GM19025 (cell line): ENCODE data around the gene SYNJ1.
"Not testable (repeated sequence)": the region's sequence is repeated elsewhere in the genome, so short reads cannot be mapped to it uniquely, and the experiment has no call there.

Experiments used
- ATAC-seq: cut with Tn5 transposase; IDR thresholded peaks from one replicate; pipeline ENCODE4 v1.9.1; 2021; ENCODE audit warnings: mild to moderate bottlenecking, low read depth, moderate library complexity; ENCODE audit not compliant: unreplicated experiment

Gene SYNJ1

GRCh38 chr21:32695482-32695881 is 32.3 kb downstream of the SYNJ1 start:
- not testable (repeated sequence) for ATAC-seq

- no peak for ATAC-seq
Observed at GRCh38 chr21:32693581-32693980, 34.2 kb downstream of the SYNJ1 start.

DNA sequence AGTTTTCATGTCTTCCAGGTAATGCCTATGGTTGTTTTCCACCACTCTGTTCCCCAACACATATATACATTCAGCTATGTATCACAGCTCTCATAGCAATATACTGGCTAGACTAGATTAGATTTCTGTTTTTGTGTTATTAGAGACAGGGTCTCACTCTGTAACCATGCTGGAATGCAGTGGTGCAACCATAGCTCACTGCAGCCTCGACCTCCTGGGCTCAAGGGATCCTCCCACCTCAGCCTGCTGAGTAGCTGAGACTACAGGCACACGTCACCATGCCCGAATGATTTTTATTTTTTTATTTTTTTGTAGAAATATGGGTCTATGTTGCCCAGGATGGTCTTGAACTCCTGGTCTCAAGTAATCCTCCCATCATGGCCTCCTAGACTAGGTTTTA is 37.7 kb downstream of the SYNJ1 start:
- no peak for ATAC-seq

GRCh38 chr21:32687643-32688345 is 40.0 kb downstream of the SYNJ1 start:
- ATAC-seq = no peak

DNA sequence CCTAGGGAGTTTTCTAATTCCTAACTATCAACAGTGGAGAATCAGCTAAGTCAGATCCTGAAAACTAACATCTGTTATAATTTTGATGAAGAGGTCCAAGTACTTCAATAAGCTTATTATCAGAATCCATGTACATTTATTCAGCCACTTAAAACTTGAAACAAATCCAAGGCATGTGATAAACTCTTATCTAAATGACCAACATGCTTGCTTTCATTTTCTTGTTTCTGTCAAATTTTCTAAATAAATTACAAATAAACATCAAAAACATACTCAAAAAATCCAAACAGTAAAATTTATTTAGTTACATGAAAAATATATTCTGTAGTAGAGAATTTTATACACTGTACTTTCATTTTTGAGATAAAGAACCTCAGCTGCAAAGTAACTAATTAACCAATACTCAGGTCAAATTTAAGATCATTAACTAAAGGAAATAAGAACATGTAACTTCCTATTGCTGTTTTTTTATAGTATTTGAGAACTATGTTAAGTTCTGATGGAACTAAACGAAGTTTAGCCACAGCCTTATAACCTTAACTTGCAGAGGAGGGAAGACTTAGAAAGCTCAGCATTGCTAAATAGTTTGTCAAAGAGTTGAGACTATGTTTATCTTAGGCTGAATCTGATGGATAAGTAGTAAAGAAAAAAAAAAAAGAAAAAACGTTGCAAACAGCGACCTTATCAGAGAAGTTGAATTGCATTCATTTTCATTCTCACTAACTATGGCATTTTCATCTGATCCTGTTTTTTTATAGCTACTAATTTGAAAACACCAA is 44.9 kb downstream of the SYNJ1 start:
- ATAC-seq = no peak

DNA sequence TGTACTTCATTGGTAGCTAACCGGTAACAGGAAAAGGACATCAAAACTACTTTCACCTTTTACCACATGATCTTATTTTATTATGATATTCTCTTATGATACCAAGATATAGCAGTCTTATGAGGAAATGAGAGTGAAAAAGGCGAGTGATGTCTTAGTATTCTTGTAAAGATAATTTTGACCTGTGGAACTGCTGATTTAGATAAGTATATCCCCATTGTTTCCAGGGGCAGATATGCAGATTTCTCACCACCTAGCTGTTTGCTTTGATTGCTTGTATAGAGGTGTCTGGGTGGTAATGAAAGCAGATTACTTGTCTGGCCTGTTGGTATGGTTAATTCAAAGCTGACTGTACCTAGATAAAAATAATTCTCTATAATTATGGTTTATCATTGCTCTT is 53.1 kb downstream of the SYNJ1 start:
- ATAC-seq = no peak

- no peak for ATAC-seq
Observed at GRCh38 chr21:32674038-32674437, 53.8 kb downstream of the SYNJ1 start.

DNA sequence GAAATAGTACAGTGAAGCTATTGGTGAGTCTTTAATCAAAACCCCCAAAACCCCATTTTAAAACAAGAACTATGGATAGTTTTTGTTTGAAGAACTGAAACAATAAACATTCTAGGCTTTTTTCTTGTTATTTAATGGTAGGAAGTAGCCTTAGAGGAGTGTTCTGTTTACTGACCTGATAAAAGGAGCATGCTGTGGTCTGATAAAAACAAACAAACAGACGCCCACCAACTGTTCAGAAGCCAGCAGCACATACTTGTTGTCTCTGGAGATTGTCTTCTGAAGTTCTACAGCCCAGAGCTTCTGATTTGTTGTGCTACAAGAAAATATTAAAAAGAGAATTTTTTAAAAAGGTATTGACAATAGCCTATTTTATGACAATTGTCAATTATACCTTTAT is 61.6 kb downstream of the SYNJ1 start:
- no peak for ATAC-seq

GRCh38 chr21:32664095-32664494 is 63.7 kb downstream of the SYNJ1 start:
- ATAC-seq = not testable (repeated sequence)

DNA sequence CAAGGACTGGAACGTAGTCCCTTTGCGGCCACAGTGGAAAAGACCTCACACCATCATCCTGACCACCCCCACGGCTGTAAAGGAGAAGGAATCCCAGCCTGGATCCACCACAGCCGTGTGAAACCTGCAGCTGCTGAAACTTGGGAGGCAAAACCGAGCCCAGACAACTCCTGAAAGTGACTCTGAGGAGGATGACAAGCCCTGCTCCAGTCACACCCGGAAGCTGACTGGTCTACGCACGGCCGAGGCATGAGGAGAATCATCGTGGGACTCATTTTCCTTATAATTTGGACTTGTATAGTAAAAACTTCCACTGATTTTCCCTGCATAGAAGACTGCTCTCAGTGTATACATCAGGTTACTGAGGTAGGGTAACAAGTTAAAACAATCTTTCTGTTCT is 65.8 kb downstream of the SYNJ1 start:
- ATAC-seq = not testable (repeated sequence)

- not testable (repeated sequence) for ATAC-seq
Observed at GRCh38 chr21:32661026-32661782, 66.6 kb downstream of the SYNJ1 start.

- no peak for ATAC-seq
Observed at GRCh38 chr21:32658524-32658923, 69.3 kb downstream of the SYNJ1 start.

DNA sequence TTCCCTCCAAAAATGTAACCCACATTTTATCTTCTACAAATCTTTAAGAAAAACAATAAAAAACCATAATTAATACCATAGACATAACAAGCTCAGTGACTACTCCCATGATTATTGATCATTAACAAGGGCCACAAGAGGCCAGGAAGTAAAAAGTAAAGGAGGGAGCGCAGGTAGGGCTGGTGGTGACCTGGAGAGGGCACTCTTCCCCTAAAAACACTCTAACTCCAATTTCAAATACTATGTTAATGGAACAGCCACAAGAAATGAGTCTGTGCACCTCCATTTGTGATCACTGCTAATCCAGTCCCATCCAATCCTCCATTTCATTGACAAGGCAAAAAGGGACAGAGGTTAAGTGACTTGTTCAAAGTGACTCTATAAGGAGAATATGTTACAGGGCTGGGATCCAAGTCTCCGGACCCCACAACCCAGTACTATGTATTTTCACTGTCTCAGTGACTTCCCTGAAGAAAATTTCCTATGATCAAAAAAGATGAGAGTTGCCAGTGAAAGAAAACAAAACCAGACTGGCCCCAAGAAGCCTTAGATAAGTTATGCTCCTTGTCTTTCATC is 74.4 kb downstream of the SYNJ1 start:
- no peak for ATAC-seq

GRCh38 chr21:32648165-32648564 is 79.6 kb downstream of the SYNJ1 start:
- no peak for ATAC-seq

DNA sequence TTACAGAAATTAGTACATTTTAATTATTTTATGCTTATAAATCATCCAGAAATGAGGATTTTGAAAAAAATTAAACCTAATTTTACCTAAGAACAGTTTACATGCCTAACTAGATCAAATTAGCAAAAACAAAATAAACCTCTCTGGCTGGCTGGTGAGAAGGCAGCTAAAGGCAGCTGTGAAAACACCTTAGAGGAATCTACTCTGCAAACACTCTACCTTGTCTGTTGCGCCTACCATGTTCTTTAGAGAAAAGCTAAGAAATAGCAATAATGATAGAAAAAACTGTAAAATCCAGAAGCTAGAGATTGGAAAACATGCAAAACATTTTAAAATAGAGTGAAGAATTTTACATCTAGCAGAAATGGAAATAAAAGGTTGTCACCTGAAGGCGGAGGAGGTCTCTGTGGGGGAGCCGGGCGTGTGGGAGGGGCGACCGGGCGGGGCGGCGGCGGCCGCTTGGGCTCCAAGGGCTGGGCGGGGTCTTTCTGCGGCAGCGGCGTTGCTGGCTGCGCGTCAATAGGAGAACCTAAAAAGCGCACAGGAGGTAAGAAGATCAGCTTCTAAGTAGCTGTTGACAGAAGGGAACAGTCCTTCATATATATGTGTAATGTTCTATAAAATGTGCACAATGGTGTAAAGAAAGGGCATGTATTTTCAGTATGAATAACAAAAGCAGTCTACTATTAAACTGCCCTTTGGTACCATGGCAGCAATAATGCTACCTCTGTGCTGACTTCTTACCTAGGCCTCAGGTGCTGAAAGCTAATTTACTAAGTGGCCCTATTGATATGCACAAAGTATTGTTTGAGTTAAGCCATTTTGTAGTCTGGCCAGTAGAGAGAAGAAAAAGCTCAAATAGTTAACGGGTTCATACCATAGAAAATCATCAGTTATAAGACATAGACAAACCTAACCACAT is 82.3 kb downstream of the SYNJ1 start:
- ATAC-seq = no peak

DNA sequence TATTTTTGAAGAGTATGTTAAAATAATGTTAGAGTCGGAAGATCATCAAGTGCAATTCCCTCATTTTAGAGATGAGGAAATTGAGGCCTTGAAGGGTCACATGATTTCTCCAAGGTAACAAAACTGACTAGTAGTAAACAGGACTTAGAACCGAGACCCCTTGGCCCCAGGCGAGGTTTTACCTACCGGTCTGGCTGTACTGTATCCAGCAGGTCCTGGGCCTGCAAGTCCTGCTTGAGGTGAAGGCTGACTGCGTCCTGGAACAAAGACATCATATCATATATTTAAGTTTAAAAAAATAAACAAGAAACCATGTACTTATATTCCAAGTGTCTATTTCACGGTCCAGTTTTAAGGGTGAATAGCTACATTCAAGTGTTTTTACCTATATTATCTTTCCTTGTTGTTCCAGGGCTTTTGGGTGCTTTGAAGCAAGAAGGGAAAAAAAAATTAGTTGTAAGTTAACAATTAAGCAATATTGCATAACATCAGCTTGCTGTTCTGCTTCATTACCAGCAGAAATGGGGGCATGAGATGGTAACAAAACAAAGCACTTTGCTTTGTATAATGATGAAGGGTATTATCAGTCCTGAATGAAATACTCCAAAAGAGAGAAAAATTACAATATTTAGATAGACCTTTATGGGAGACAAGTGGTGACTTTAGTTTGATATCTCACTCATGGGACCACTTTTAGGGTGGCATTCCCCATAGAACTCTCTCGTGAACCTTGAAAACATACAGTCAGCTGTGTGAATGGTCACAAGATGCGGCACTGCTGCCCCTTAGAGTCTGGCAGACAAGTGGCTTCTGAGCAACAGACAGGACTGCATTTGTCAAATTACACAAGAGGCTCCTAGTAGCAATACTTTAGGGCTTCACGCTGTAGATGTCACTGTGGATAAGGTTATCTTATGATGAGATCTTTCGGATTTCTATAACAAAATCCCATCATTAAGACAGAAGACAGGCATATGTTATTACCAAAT is 85.8 kb downstream of the SYNJ1 start:
- ATAC-seq = no peak

DNA sequence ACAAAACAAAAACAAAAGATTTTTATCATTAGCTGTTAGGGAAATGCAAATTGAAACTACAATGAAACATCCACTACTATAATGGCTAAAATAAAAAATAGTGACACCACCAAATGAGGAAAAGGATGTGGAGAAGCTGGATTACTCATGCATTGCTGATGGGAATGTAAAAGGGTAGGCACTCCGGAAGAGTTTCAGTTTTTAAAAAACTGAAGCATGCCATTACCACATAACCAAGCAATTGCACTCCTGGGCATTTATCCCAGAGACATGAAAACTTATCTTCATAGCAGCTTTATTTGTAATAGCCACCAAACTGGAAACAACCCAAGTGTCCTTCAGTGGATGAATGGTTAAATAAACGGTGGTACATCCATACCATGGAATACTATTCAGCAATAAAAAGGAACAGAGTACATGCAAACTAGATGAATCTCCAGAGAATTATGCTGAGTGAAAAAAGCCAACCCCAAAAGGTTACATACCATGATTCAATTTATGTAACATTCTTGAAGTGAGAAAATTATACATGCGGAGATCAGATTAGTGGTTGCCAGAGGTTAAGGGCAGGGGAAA is 101.1 kb downstream of the SYNJ1 start:
- ATAC-seq = no peak

DNA sequence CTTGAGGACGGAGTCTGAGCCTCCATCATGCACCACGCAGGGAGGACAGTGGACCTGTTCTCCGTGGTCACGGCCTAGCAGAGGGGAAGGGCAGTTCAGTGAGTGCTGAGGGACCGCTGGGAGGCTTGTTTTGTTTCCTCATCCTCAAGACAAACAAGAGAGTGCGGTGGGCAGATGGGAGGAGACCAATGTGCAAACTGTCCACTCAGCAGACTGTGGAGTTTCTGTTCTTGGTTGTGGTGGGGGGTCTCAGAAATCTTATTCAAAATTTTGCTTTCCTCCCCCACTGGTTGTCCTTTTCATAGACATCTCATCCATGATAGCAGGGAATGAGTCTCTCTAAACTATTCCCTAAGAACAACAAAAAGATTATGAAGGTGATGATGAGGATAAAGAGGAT is 109.6 kb downstream of the SYNJ1 start:
- ATAC-seq = not testable (repeated sequence)
